Thoracic aorta (tissue), 2 donors: ENCODE results near the gene RRAS. TPM values are rescaled to one million over a fixed set of nuclear protein-coding genes. Genes with fewer than 3 reads are reported as not detected.

Source experiments
- ATAC-seq: fragments of 150-250 bp; one replicate; pipeline ENCODE4 v1.8.0; 2017; ENCODE audit warnings: low read depth; ENCODE audit not compliant: insufficient number of reproducible peaks, low FRiP score
- DNase-seq: peaks from one replicate; pipeline ENCODE4 v3.0.0-alpha.2; 2020; ENCODE audit warnings: low spot score
- H3K27ac ChIP-seq, 2 donors: fragments of 200-600 bp; sonication (generic); 1 replicate in 1 of 2; 2 replicates in 1 of 2; pipeline ENCODE4 v1.5.1; 2016; ENCODE audit warnings: mild to moderate bottlenecking in 2 of 2, moderate library complexity in 2 of 2
- H3K27me3 ChIP-seq: fragments of 200-600 bp; sonication (generic); replicated peaks from 2 replicates; pipeline ENCODE4 v1.6.0; 2016; ENCODE audit warnings: mild to moderate bottlenecking; ENCODE audit not compliant: insufficient read depth
- H3K36me3 ChIP-seq: fragments of 200-600 bp; sonication (generic); one replicate; pipeline ENCODE4 v1.5.1; 2016
- H3K4me1 ChIP-seq, 2 donors: fragments of 200-600 bp; sonication (generic); 1 replicate in 1 of 2; 2 replicates in 1 of 2; pipeline versions ENCODE4 v1.5.1 to v1.6.0; 2016; ENCODE audit warnings: low read depth in 2 of 2, mild to moderate bottlenecking in 1 of 2; ENCODE audit not compliant: control insufficient read depth in 1 of 2
- H3K4me3 ChIP-seq: fragments of 200-600 bp; sonication (generic); 2 replicates; pipeline ENCODE4 v1.5.1; 2016; ENCODE audit warnings: mild to moderate bottlenecking
- H3K9me3 ChIP-seq: fragments of 200-600 bp; sonication (generic); 2 replicates; pipeline ENCODE4 v1.5.1; 2016
- CTCF ChIP-seq: fragments of 200-600 bp; sonication (generic); IDR thresholded peaks from one replicate; pipeline ENCODE4 v1.5.1; 2019; ENCODE audit warnings: antibody characterized with exemption
- total RNA-seq, 2 donors: library from RNA; depleted of rRNA; stranded (reverse); fragments of >200 nt; gene quantifications; one replicate each; pipeline versions ENCODE4 v1.1.0 to v1.2.3, GENCODE V29; 2016

The RRAS gene
- total RNA-seq, 2 donors from 2014 or later, result 82.2 to 188 TPM

GRCh38 chr19:49660338-49660961 lies 20.5 kb upstream of the RRAS start:
- Histone ChIP-seq H3K27ac (no peak overlapping the region), H3K27me3 (no peaks in the 10 kb centered on the region), H3K9me3 (no peaks in the 10 kb centered on the region), H3K36me3 (peaks cover 56% of the 10 kb centered on the region), H3K4me1 (peaks cover 6 to 10% of the 10 kb centered on the region in 2 donors), H3K4me3 (no peak overlapping the region)
- ATAC-seq (no peak), DNase-seq (no peak)
- no peak for TF ChIP-seq CTCF

- Histone ChIP-seq H3K4me1 (peaks cover 2 to 5% of the 10 kb centered on the region in 2 donors), H3K27me3 (no peaks in the 10 kb centered on the region), H3K4me3 (no peak overlapping the region), H3K9me3 (no peaks in the 10 kb centered on the region), H3K27ac (no peak overlapping the region), H3K36me3 (peaks cover 71% of the 10 kb centered on the region)
- DNase-seq, result no peak
- ATAC-seq, result no peak
- TF ChIP-seq CTCF, result no peak
These were observed 18.9 kb upstream of the RRAS start for GRCh38 chr19:49658566-49659442.

GRCh38 chr19:49658139-49658517 lies 18.2 kb upstream of the RRAS start:
- H3K36me3 ChIP-seq, result peaks cover 77% of the 10 kb centered on the region
- H3K9me3 ChIP-seq, result no peaks in the 10 kb centered on the region
- ATAC-seq (no peak), DNase-seq (no peak)
- no peak overlapping the region for H3K4me3 ChIP-seq
- no peak overlapping the region for H3K27ac ChIP-seq
- no peaks in the 10 kb centered on the region for H3K4me1 ChIP-seq
- no peak for TF ChIP-seq CTCF
- H3K27me3 ChIP-seq, result no peaks in the 10 kb centered on the region

GRCh38 chr19:49657493-49658138 lies 17.7 kb upstream of the RRAS start:
- peaks cover 77% of the 10 kb centered on the region for H3K36me3 ChIP-seq
- no peak for ATAC-seq
- H3K27ac ChIP-seq, result no peak overlapping the region
- H3K9me3 ChIP-seq, result no peaks in the 10 kb centered on the region
- H3K27me3 ChIP-seq, result no peaks in the 10 kb centered on the region
- no peak for DNase-seq
- TF ChIP-seq CTCF, result no peak
- H3K4me1 ChIP-seq, result no peaks in the 10 kb centered on the region
- H3K4me3 ChIP-seq, result no peak overlapping the region

GRCh38 chr19:49656456-49657109 lies 16.6 kb upstream of the RRAS start:
- H3K36me3 ChIP-seq, result peaks cover 72% of the 10 kb centered on the region
- no peak for ATAC-seq
- no peaks in the 10 kb centered on the region for H3K27me3 ChIP-seq
- H3K9me3 ChIP-seq, result no peaks in the 10 kb centered on the region
- H3K27ac ChIP-seq, result no peak overlapping the region
- DNase-seq, result no peak
- no peak overlapping the region for H3K4me3 ChIP-seq
- TF ChIP-seq CTCF, result no peak
- no peaks in the 10 kb centered on the region for H3K4me1 ChIP-seq
